Esophagus muscularis mucosa (tissue), 4 donors: ENCODE data around the gene SLC6A16.
"Not testable (repeated sequence)": the region's sequence is repeated elsewhere in the genome, so short reads cannot be mapped to it uniquely, and the experiment has no call there.

Source experiments
- EP300 ChIP-seq: sonication (generic); formaldehyde crosslinking; IDR thresholded peaks from one replicate; pipeline ENCODE4 v1.6.1; 2017; ENCODE audit warnings: antibody characterized with exemption
- POLR2A ChIP-seq: fragments of 450-650 bp; IDR thresholded peaks from one replicate; pipeline ENCODE4 v1.6.1; 2017; ENCODE audit warnings: antibody characterized with exemption, moderate library complexity, mild to moderate bottlenecking, low read depth
- POLR2AphosphoS5 ChIP-seq, 2 donors: sonication (generic); formaldehyde crosslinking; IDR thresholded peaks; one replicate each; pipeline ENCODE4 v1.6.1; 2017; ENCODE audit warnings: antibody characterized with exemption in 2 of 2
- TF ChIP-seq, protein P1 (sequence below), 3 experiments: fragments of 200-600 bp in 2 of 3; fragments of 450-650 bp in 1 of 3; sonication (generic) in 2 of 3; IDR thresholded peaks; one replicate each; pipeline ENCODE4 v1.5.1; 2017 to 2019; ENCODE audit warnings: antibody characterized with exemption in 3 of 3, mild to moderate bottlenecking in 2 of 3, moderate library complexity in 1 of 3

DNA sequence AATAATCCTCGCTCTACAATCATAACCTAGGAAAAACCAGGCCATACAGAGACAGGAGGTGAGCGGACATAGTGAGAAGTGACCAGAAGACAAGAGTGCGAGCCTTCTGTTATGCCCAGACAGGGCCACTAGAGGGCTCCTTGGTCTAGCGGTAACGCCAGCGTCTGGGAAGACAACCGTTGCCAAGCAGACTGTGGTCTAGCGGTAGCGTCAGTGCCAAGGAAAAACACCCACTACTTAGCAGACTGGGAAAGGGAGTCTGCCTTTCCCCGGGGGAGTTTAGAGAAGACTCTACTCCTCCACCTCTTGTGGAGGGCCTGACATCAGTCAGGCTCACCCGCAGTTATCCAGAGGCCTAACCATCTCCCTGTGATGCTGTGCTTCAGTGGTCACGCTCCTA lies 58.6 kb downstream of the SLC6A16 start:
- TF ChIP-seq, protein P1, sequence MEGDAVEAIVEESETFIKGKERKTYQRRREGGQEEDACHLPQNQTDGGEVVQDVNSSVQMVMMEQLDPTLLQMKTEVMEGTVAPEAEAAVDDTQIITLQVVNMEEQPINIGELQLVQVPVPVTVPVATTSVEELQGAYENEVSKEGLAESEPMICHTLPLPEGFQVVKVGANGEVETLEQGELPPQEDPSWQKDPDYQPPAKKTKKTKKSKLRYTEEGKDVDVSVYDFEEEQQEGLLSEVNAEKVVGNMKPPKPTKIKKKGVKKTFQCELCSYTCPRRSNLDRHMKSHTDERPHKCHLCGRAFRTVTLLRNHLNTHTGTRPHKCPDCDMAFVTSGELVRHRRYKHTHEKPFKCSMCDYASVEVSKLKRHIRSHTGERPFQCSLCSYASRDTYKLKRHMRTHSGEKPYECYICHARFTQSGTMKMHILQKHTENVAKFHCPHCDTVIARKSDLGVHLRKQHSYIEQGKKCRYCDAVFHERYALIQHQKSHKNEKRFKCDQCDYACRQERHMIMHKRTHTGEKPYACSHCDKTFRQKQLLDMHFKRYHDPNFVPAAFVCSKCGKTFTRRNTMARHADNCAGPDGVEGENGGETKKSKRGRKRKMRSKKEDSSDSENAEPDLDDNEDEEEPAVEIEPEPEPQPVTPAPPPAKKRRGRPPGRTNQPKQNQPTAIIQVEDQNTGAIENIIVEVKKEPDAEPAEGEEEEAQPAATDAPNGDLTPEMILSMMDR (IDR thresholded peaks at IDR 0.05), result peak; percentile 55 to 76 (median 70)
- TF ChIP-seq POLR2A; POLR2AphosphoS5 (IDR thresholded peaks at IDR 0.05); EP300: not testable (repeated sequence)
